Thyroid gland (tissue), 4 donors: Measurements from ENCODE around the gene C12orf56.

Experiments used
- POLR2A ChIP-seq, 2 donors: fragments of 450-650 bp; IDR thresholded peaks; one replicate each; pipeline ENCODE4 v1.6.1; 2017; ENCODE audit warnings: antibody characterized with exemption in 2 of 2, mild to moderate bottlenecking in 2 of 2, moderate library complexity in 1 of 2
- TF ChIP-seq, protein P1 (sequence below), 6 experiments: fragments of 200-600 bp in 3 of 6; fragments of 450-650 bp in 3 of 6; sonication (generic) in 3 of 6; IDR thresholded peaks; one replicate each; pipeline ENCODE4 v1.5.1; 2016 to 2019; ENCODE audit warnings: antibody characterized with exemption in 6 of 6, mild to moderate bottlenecking in 2 of 6, inconsistent platforms in 1 of 6, moderate library complexity in 1 of 6

DNA sequence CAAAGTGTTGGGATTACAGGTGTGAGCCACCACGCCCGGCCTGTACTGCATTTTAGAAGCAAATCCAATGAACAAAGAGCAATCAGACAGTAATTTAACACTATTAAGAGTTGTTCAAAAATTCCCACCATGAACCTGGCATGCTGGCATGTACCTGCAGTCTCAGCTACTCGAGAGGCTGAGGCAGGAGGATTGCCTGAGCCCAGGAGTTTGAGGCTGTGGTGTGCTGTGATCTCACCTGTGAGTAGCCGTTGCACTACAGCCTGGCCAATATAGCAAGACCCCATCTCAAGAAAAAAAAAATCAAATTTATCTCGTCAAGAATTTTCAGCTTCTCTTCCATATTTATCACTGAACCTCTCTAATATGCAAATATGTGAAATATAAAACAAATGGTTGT, 128.7 kb downstream of the C12orf56 start:
- TF ChIP-seq, protein P1, sequence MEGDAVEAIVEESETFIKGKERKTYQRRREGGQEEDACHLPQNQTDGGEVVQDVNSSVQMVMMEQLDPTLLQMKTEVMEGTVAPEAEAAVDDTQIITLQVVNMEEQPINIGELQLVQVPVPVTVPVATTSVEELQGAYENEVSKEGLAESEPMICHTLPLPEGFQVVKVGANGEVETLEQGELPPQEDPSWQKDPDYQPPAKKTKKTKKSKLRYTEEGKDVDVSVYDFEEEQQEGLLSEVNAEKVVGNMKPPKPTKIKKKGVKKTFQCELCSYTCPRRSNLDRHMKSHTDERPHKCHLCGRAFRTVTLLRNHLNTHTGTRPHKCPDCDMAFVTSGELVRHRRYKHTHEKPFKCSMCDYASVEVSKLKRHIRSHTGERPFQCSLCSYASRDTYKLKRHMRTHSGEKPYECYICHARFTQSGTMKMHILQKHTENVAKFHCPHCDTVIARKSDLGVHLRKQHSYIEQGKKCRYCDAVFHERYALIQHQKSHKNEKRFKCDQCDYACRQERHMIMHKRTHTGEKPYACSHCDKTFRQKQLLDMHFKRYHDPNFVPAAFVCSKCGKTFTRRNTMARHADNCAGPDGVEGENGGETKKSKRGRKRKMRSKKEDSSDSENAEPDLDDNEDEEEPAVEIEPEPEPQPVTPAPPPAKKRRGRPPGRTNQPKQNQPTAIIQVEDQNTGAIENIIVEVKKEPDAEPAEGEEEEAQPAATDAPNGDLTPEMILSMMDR (IDR thresholded peaks at IDR 0.05) = no peak
- TF ChIP-seq POLR2A (IDR thresholded peaks at IDR 0.05) = no peak
